HepG2 (cell line): ENCODE data around the gene SYNE1. TPM values are rescaled to one million over a fixed set of nuclear protein-coding genes. Genes with fewer than 3 reads are reported as not detected.

Experiments
- ATAC-seq: fragments of 200-7000 bp; cut with Tn5 transposase; 3 replicates; pipeline ENCODE4 v1.9.1; 2020; ENCODE audit warnings: mild to moderate bottlenecking, moderate library complexity
- BruUV-seq: library from RNA; stranded (reverse); fragments of 400-500 nt; replicated peaks from 2 replicates; lab custom pipeline; 2021; lab: Mats Ljungman, UMichigan
- CTCF ChIA-PET: fragments of 300-600 bp; formaldehyde crosslinking; extraction: SDS; loops from one replicate; lab custom pipeline; 2021; ENCODE audit warnings: low total read pairs, inconsistent platforms, low intra/inter-chr PET ratio; lab: Yijun Ruan, JAX
- POLR2A ChIA-PET: fragments of 350-600 bp; sonication (Branson Sonifier 250); formaldehyde crosslinking; loops from one replicate; lab custom pipeline; 2020; ENCODE audit warnings: antibody characterized with exemption, inconsistent platforms; lab: Yijun Ruan, JAX
- DNase-seq: peaks from one replicate; pipeline ENCODE4 v3.0.0-alpha.2; 2015; ENCODE audit warnings: low spot score
- FAIRE-seq: peaks from 3 replicates; lab custom pipeline; 2011; peaks lifted over from hg19 to GRCh38; lab: Jason Lieb, UNC
- H2AFZ ChIP-seq: one replicate; pipeline ENCODE4 v1.6.1; 2011; ENCODE audit warnings: low read length, inconsistent platforms
- H3K27ac ChIP-seq: fragments of 300-600 bp; 3 replicates; pipeline ENCODE4 v1.8.0; 2011; ENCODE audit warnings: mixed run types, mild to moderate bottlenecking, mixed read lengths, low read length, inconsistent platforms; ENCODE audit not compliant: insufficient read depth; ENCODE audit errors: extremely low read length
- H3K27me3 ChIP-seq, 2 experiments: fragments of 200-600 bp in 1 of 2; 2 replicates in 1 of 2; 3 replicates in 1 of 2; pipeline versions ENCODE4 v1.6.0 to v1.8.0; 2011; ENCODE audit warnings: low read length in 2 of 2, mild to moderate bottlenecking in 2 of 2, moderate library complexity in 2 of 2, inconsistent platforms in 1 of 2; ENCODE audit not compliant: insufficient read depth in 2 of 2, control insufficient read depth in 1 of 2
- H3K36me3 ChIP-seq, 2 experiments: fragments of 200-600 bp in 1 of 2; replicated peaks in 1 of 2; 2 replicates in 1 of 2; 3 replicates in 1 of 2; pipeline versions ENCODE4 v1.5.1 to v1.8.0; 2011; ENCODE audit warnings: low read length in 2 of 2, inconsistent platforms in 1 of 2; ENCODE audit not compliant: insufficient read depth in 2 of 2, control insufficient read depth in 1 of 2
- H3K4me1 ChIP-seq: 2 replicates; pipeline ENCODE4 v1.5.1; 2012; ENCODE audit warnings: low read length, inconsistent platforms; ENCODE audit not compliant: insufficient read depth
- H3K4me2 ChIP-seq: 2 replicates; pipeline ENCODE4 v1.6.0; 2011; ENCODE audit warnings: low read depth, low read length, inconsistent platforms
- H3K4me3 ChIP-seq, 3 experiments: fragments of 200-600 bp in 1 of 3; sonication (generic), shearing (Covaris generic) in 1 of 3; replicated peaks in 1 of 3; 2 replicates each; pipeline ENCODE4 v1.5.1; 2011 to 2016; ENCODE audit warnings: low read length in 3 of 3, inconsistent platforms in 2 of 3, low read depth in 2 of 3, mild to moderate bottlenecking in 2 of 3, control low read depth in 1 of 3, mixed read lengths in 1 of 3; ENCODE audit not compliant: insufficient read depth in 1 of 3
- H3K79me2 ChIP-seq: one replicate; pipeline ENCODE4 v1.6.1; 2011; ENCODE audit warnings: low read length, inconsistent platforms; ENCODE audit not compliant: insufficient read depth
- H3K9ac ChIP-seq: 2 replicates; pipeline ENCODE4 v1.6.0; 2011; ENCODE audit warnings: mild to moderate bottlenecking, low read depth, low read length, inconsistent platforms; ENCODE audit not compliant: insufficient read depth
- H3K9me3 ChIP-seq: 2 replicates; pipeline ENCODE4 v1.5.1; 2012; ENCODE audit warnings: mild to moderate bottlenecking, low read length
- H4K20me1 ChIP-seq: 2 replicates; pipeline ENCODE4 v1.6.0; 2011; ENCODE audit warnings: inconsistent platforms, mild to moderate bottlenecking, low read length, moderate library complexity; ENCODE audit not compliant: insufficient read depth
- FOXK1 ChIP-seq: sonication (generic); formaldehyde crosslinking; IDR thresholded peaks from 2 replicates; pipeline ENCODE4 v1.4.0; 2020; ENCODE audit warnings: low read depth, missing genetic modification reagents, borderline replicate concordance
- HDAC2 ChIP-seq: sonication (generic); formaldehyde crosslinking; IDR thresholded peaks from 2 replicates; pipeline ENCODE4 v1.4.0; 2020; ENCODE audit warnings: missing genetic modification reagents
- ISL2 ChIP-seq: sonication (generic); formaldehyde crosslinking; IDR thresholded peaks from 2 replicates; pipeline ENCODE4 v1.5.0; 2020; ENCODE audit warnings: missing genetic modification reagents
- JUND ChIP-seq: sonication (generic); formaldehyde crosslinking; IDR thresholded peaks from 2 replicates; pipeline ENCODE4 v1.8.0; 2022; ENCODE audit warnings: mild to moderate bottlenecking, missing genetic modification reagents
- KAT8 ChIP-seq: IDR thresholded peaks from 2 replicates; pipeline ENCODE4 v1.6.1; 2016; ENCODE audit warnings: missing genetic modification reagents, missing compliant biosample characterization
- SIX4 ChIP-seq: sonication (generic); formaldehyde crosslinking; IDR thresholded peaks from 2 replicates; pipeline ENCODE4 v1.4.0; 2020; ENCODE audit warnings: missing genetic modification reagents
- SP5 ChIP-seq: IDR thresholded peaks from 2 replicates; pipeline ENCODE4 v1.6.1; 2016; ENCODE audit warnings: low read depth, borderline replicate concordance
- ZFAT ChIP-seq: sonication (generic); formaldehyde crosslinking; conservative IDR thresholded peaks from 2 replicates; pipeline ENCODE4 v1.8.1; 2023; ENCODE audit warnings: missing genetic modification reagents, inconsistent platforms
- ZNF557 ChIP-seq: sonication (generic); formaldehyde crosslinking; IDR thresholded peaks from 2 replicates; pipeline ENCODE4 v1.4.0; 2020; ENCODE audit warnings: missing genetic modification reagents
- ZNF563 ChIP-seq: sonication (generic); formaldehyde crosslinking; IDR thresholded peaks from 2 replicates; pipeline ENCODE4 v1.8.0; 2022; ENCODE audit warnings: mild to moderate bottlenecking, moderate library complexity, missing genetic modification reagents
- ZNF572 ChIP-seq: sonication (generic); formaldehyde crosslinking; IDR thresholded peaks from 2 replicates; pipeline ENCODE4 v1.5.1; 2020; ENCODE audit warnings: mild to moderate bottlenecking, missing genetic modification reagents
- ZNF850 ChIP-seq: sonication (generic); formaldehyde crosslinking; conservative IDR thresholded peaks from 2 replicates; pipeline ENCODE4 v1.9.0; 2021; ENCODE audit warnings: mild to moderate bottlenecking, missing genetic modification reagents
- ZSCAN22 ChIP-seq: sonication (generic); formaldehyde crosslinking; IDR thresholded peaks from 2 replicates; pipeline ENCODE4 v1.4.0; 2020; ENCODE audit warnings: mild to moderate bottlenecking, missing genetic modification reagents
- WGBS: methylation state at CpG from one replicate; pipeline ENCODE4 v1.1.6; 2017; ENCODE audit warnings: low lambda C conversion rate; 5-methylcytosine and 5-hydroxymethylcytosine counted together
- in situ Hi-C: cut with HindIII; loops from 2 replicates; pipeline ENCODE4 v1.10.0; 2017; ENCODE audit warnings: low pct_unique_long_range_greater_than_20kb; ENCODE audit not compliant: extremely low pct_ligation_motif_present
- intact Hi-C: fragments of 100-400 bp; cut with micrococcal nuclease; formaldehyde crosslinking; loops from one replicate; pipeline ENCODE4 v1.10.0; 2022; ENCODE audit not compliant: unreplicated experiment
- polyA plus RNA-seq, 8 experiments: library from polyadenylated mRNA; depleted of rRNA in 3 of 8; stranded (reverse) in 7 of 8; unstranded in 1 of 8; fragments of >200 nt; fragmentation: Illumina TruSeq in 4 of 8; extraction: Trizol in 4 of 8; gene quantifications; 2 replicates each; pipeline versions ENCODE4 v1.2.1 to v1.2.3, GENCODE V29; 2011 to 2016; ENCODE audit warnings: low read depth in 4 of 8, missing spikeins in 1 of 8, mixed read lengths in 1 of 8; ENCODE audit not compliant: insufficient read depth in 1 of 8
- total RNA-seq, 5 experiments: library from RNA; depleted of rRNA; stranded (reverse); fragments of >200 nt; fragmentation: Illumina TruSeq; extraction: Trizol; gene quantifications; 2 replicates each; pipeline ENCODE4 v1.2.3, GENCODE V29; 2016; ENCODE audit warnings: low read depth in 1 of 5
- TF ChIP-seq, protein P1 (sequence below): sonication (generic); formaldehyde crosslinking; IDR thresholded peaks from 2 replicates; pipeline ENCODE4 v1.8.0; 2022; ENCODE audit warnings: mild to moderate bottlenecking, missing genetic modification reagents; ENCODE audit not compliant: insufficient replicate concordance

The SYNE1 gene
- total and polyA plus RNA-seq, 2 of the 13 experiments (the other 11 are each of a cell fraction or from before 2014, with no cell fraction given): 5.5 to 15.9 TPM

DNA sequence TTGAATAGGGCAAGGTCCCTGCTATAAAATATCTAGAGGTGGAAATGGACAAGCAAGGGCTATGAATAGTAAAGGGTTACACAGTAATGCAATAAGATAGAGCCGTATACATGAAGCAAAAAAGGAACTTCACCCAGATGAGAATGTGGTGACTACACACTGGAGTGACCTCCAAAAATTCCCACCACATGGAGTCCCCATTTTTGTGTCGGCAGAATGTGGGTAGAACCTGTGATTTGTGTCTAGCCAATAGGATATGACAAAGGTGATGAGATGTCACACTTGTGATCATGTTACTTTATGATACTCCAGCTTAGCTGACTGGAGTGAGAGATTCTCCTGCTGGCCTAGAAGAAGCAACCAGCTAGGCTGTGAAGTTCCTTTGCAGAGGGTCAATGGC lies 96.8 kb downstream of the SYNE1 start (continued):
- TF ChIP-seq HDAC2: no peak
- no peak for TF ChIP-seq FOXK1 (CRISPR knock-in tag)
- TF ChIP-seq SIX4: no peak
- TF ChIP-seq, protein P1, sequence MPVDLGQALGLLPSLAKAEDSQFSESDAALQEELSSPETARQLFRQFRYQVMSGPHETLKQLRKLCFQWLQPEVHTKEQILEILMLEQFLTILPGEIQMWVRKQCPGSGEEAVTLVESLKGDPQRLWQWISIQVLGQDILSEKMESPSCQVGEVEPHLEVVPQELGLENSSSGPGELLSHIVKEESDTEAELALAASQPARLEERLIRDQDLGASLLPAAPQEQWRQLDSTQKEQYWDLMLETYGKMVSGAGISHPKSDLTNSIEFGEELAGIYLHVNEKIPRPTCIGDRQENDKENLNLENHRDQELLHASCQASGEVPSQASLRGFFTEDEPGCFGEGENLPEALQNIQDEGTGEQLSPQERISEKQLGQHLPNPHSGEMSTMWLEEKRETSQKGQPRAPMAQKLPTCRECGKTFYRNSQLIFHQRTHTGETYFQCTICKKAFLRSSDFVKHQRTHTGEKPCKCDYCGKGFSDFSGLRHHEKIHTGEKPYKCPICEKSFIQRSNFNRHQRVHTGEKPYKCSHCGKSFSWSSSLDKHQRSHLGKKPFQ (CRISPR knock-in tag): no peak
- TF ChIP-seq, all 625 proteins: peak for 0

- CTCF ChIA-PET: no interaction called here
- Histone ChIP-seq H2AFZ (no peak overlapping the region), H3K27me3 (no peaks in the 10 kb centered on the region), H3K79me2 (no peaks in the 10 kb centered on the region), H4K20me1 (no peaks in the 10 kb centered on the region), H3K27ac (no peak overlapping the region), H3K4me1 (no peaks in the 10 kb centered on the region), H3K4me2 (no peak overlapping the region), H3K4me3 (no peak overlapping the region), H3K36me3 (no peaks in the 10 kb centered on the region), H3K9me3 (no peaks in the 10 kb centered on the region)
- no peak for FAIRE-seq
- WGBS: 63% methylated on average over 1 of the region's 1 CpG
- no TSS peak for BruUV-seq
- POLR2A ChIA-PET: no interaction called here
- no peak for DNase-seq
- no peak for ATAC-seq
- in situ Hi-C loops: no loop called here
- intact Hi-C loops: no loop called here
- TF ChIP-seq ZNF557 (CRISPR knock-in tag) (no peak), ZNF572 (CRISPR knock-in tag) (no peak), ZFAT (no peak), SP5 (CRISPR knock-in tag) (no peak), KAT8 (CRISPR knock-in tag) (no peak), ZNF563 (CRISPR knock-in tag) (no peak), ISL2 (CRISPR knock-in tag) (no peak), ZNF850 (CRISPR knock-in tag) (no peak), ZSCAN22 (CRISPR knock-in tag) (no peak), JUND (CRISPR knock-in tag) (no peak)
- TF ChIP-seq, all 625 proteins: peak for 0
- H3K9ac ChIP-seq: no peak overlapping the region
These were observed 102.6 kb downstream of the SYNE1 start for GRCh38 chr6:152534541-152534940.
